HepG2 (cell line): ENCODE results near the gene UAP1L1. TPM values are rescaled to one million over a fixed set of nuclear protein-coding genes. Genes with fewer than 3 reads are reported as not detected.

ENCODE experiments used
- DMAP1 ChIP-seq: IDR thresholded peaks from 2 replicates; pipeline ENCODE4 v1.6.1; 2016
- FOXK1 ChIP-seq: sonication (generic); formaldehyde crosslinking; IDR thresholded peaks from 2 replicates; pipeline ENCODE4 v1.4.0; 2020; ENCODE audit warnings: low read depth, missing genetic modification reagents, borderline replicate concordance
- GTF2F1 ChIP-seq: fragments of 150-350 bp; IDR thresholded peaks from 2 replicates; pipeline ENCODE4 v1.6.1; 2014; ENCODE audit warnings: low read length
- HDAC1 ChIP-seq: sonication (generic); formaldehyde crosslinking; IDR thresholded peaks from 2 replicates; pipeline ENCODE4 v1.5.1; 2020; ENCODE audit warnings: mild to moderate bottlenecking, missing genetic modification reagents
- KLF9 ChIP-seq: IDR thresholded peaks from 2 replicates; pipeline ENCODE4 v1.6.1; 2016; ENCODE audit warnings: low read depth
- MAFG ChIP-seq: sonication (generic); formaldehyde crosslinking; IDR thresholded peaks from 2 replicates; pipeline ENCODE4 v1.5.1; 2020; ENCODE audit warnings: mild to moderate bottlenecking, missing genetic modification reagents
- MTF1 ChIP-seq: sonication (generic); formaldehyde crosslinking; IDR thresholded peaks from 2 replicates; pipeline ENCODE4 v1.5.0; 2020; ENCODE audit warnings: missing genetic modification reagents
- PHF21A ChIP-seq: sonication (generic); formaldehyde crosslinking; IDR thresholded peaks from 2 replicates; pipeline ENCODE4 v1.5.0; 2020; ENCODE audit warnings: mild to moderate bottlenecking, missing genetic modification reagents
- RELA ChIP-seq: sonication (generic); formaldehyde crosslinking; IDR thresholded peaks from 2 replicates; pipeline ENCODE4 v1.4.0; 2020; ENCODE audit warnings: missing genetic modification reagents
- ZMYM2 ChIP-seq: sonication (generic); formaldehyde crosslinking; IDR thresholded peaks from 2 replicates; pipeline ENCODE4 v1.8.0; 2022; ENCODE audit warnings: mild to moderate bottlenecking, missing genetic modification reagents
- ZNF761 ChIP-seq: sonication (generic); formaldehyde crosslinking; conservative IDR thresholded peaks from 2 replicates; pipeline ENCODE4 v1.4.0; 2020; ENCODE audit warnings: mild to moderate bottlenecking, missing genetic modification reagents
- polyA plus RNA-seq, 8 experiments: library from polyadenylated mRNA; depleted of rRNA in 3 of 8; stranded (reverse) in 7 of 8; unstranded in 1 of 8; fragments of >200 nt; fragmentation: Illumina TruSeq in 4 of 8; extraction: Trizol in 4 of 8; gene quantifications; 2 replicates each; pipeline versions ENCODE4 v1.2.1 to v1.2.3, GENCODE V29; 2011 to 2016; ENCODE audit warnings: low read depth in 4 of 8, missing spikeins in 1 of 8, mixed read lengths in 1 of 8; ENCODE audit not compliant: insufficient read depth in 1 of 8
- total RNA-seq, 5 experiments: library from RNA; depleted of rRNA; stranded (reverse); fragments of >200 nt; fragmentation: Illumina TruSeq; extraction: Trizol; gene quantifications; 2 replicates each; pipeline ENCODE4 v1.2.3, GENCODE V29; 2016; ENCODE audit warnings: low read depth in 1 of 5
- TF ChIP-seq, protein P1 (sequence below): sonication (generic); formaldehyde crosslinking; IDR thresholded peaks from 2 replicates; pipeline ENCODE4 v1.5.1; 2020; ENCODE audit warnings: mild to moderate bottlenecking, missing genetic modification reagents, borderline replicate concordance
- TF ChIP-seq, protein P2 (sequence below): sonication (generic); formaldehyde crosslinking; IDR thresholded peaks from 2 replicates; pipeline ENCODE4 v1.4.0; 2020; ENCODE audit warnings: missing genetic modification reagents, mild to moderate bottlenecking, borderline replicate concordance
- TF ChIP-seq, protein P3 (sequence below), 2 experiments: sonication (generic) in 1 of 2; formaldehyde crosslinking in 1 of 2; IDR thresholded peaks; 2 replicates each; pipeline versions ENCODE4 v1.4.0 to v1.6.1; 2016 to 2020; ENCODE audit warnings: borderline replicate concordance in 1 of 2, low read depth in 1 of 2, mild to moderate bottlenecking in 1 of 2, missing genetic modification reagents in 1 of 2
- TF ChIP-seq, protein P4 (sequence below): sonication (generic); formaldehyde crosslinking; IDR thresholded peaks from 2 replicates; pipeline ENCODE4 v1.5.0; 2020; ENCODE audit warnings: mild to moderate bottlenecking, missing genetic modification reagents
- TF ChIP-seq, protein P5 (sequence below): IDR thresholded peaks from 2 replicates; pipeline ENCODE4 v1.6.1; 2018; ENCODE audit warnings: missing genetic modification reagents
- TF ChIP-seq, protein P6 (sequence below): sonication (generic); formaldehyde crosslinking; IDR thresholded peaks from 2 replicates; pipeline ENCODE4 v1.9.0; 2021; ENCODE audit warnings: missing genetic modification reagents, borderline replicate concordance

Gene UAP1L1
- total and polyA plus RNA-seq, 2 of the 13 experiments (the other 11 are each of a cell fraction or from before 2014, with no cell fraction given) = 5.4 to 6.4 TPM

DNA sequence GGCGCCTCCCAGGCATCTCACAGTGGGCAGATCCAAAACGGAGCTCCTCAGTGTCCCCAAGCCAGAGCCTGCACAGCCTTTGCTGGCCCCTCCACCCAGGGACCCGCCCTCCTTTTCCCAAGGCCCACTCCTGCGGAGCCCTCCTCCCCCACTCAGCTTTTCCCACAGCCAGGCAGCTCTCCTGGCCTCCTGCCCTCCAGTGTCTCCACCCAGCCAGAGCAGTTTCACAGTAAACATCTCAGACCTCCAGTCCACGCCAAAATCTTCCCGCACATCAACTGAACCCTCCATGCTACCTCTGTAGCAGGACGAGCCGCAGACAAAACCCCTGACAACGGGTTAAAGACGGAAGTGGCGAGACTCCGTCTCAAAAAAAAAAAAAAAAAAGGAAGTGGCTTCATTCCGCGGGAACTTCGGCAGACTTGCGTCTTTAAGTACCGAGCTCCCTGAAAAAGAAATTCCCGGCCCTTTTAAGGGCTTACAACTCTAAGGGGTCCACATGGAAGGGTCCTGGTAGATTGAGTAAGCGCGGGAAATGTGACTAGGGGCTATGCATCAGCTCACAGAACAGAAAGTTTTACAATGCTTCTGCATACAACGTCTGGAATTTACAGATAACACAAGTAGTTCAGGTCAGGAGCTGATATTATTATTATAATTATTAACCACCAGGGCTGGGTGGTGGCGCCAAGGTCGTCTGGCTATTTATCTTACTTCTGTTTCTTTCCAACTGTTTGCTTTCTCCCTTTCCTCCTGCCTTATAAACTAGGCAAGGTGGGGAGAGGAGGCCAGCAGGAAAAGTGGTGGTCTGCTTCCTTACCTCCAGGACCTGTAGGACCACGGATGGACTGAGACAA lies 50.2 kb downstream of the UAP1L1 start (continued):
- TF ChIP-seq FOXK1 (no peak), GTF2F1 (no peak), KLF9 (CRISPR knock-in tag) (no peak), HDAC1 (CRISPR knock-in tag) (peak; percentile 50; the same call in 1 of the 2 replicates), ZMYM2 (CRISPR knock-in tag) (no peak), DMAP1 (CRISPR knock-in tag) (no peak), PHF21A (peak; percentile 58; the same call in 1 of the 2 replicates), MAFG (CRISPR knock-in tag) (no peak), ZNF761 (CRISPR knock-in tag) (no peak), RELA (no peak), MTF1 (CRISPR knock-in tag) (no peak)
- TF ChIP-seq, protein P1, sequence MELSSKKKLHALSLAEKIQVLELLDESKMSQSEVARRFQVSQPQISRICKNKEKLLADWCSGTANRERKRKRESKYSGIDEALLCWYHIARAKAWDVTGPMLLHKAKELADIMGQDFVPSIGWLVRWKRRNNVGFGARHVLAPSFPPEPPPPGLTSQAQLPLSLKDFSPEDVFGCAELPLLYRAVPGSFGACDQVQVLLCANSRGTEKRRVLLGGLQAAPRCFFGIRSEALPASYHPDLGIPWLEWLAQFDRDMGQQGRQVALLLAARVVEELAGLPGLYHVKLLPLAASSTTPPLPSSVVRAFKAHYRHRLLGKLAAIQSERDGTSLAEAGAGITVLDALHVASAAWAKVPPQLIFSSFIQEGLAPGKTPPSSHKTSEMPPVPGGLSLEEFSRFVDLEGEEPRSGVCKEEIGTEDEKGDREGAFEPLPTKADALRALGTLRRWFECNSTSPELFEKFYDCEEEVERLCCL (CRISPR knock-in tag) = 0 out of 2 replicates have a peak, but pooled peaks have one; percentile 45
- TF ChIP-seq, protein P2, sequence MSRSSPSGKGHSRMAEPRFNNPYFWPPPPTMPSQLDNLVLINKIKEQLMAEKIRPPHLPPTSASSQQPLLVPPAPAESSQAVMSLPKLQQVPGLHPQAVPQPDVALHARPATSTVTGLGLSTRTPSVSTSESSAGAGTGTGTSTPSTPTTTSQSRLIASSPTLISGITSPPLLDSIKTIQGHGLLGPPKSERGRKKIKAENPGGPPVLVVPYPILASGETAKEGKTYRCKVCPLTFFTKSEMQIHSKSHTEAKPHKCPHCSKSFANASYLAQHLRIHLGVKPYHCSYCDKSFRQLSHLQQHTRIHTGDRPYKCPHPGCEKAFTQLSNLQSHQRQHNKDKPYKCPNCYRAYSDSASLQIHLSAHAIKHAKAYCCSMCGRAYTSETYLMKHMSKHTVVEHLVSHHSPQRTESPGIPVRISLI (CRISPR knock-in tag) = peak; percentile 77
- TF ChIP-seq, protein P3, sequence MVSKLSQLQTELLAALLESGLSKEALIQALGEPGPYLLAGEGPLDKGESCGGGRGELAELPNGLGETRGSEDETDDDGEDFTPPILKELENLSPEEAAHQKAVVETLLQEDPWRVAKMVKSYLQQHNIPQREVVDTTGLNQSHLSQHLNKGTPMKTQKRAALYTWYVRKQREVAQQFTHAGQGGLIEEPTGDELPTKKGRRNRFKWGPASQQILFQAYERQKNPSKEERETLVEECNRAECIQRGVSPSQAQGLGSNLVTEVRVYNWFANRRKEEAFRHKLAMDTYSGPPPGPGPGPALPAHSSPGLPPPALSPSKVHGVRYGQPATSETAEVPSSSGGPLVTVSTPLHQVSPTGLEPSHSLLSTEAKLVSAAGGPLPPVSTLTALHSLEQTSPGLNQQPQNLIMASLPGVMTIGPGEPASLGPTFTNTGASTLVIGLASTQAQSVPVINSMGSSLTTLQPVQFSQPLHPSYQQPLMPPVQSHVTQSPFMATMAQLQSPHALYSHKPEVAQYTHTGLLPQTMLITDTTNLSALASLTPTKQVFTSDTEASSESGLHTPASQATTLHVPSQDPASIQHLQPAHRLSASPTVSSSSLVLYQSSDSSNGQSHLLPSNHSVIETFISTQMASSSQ (IDR thresholded peaks at IDR 0.05; ENCODE audit: low read depth) = 0 out of 2 replicates have a peak, but pooled peaks have one; percentile 34
- TF ChIP-seq, protein P3 (CRISPR knock-in tag; IDR thresholded peaks at IDR 0.05; ENCODE audit: borderline replicate concordance) = no peak
- TF ChIP-seq, protein P4, sequence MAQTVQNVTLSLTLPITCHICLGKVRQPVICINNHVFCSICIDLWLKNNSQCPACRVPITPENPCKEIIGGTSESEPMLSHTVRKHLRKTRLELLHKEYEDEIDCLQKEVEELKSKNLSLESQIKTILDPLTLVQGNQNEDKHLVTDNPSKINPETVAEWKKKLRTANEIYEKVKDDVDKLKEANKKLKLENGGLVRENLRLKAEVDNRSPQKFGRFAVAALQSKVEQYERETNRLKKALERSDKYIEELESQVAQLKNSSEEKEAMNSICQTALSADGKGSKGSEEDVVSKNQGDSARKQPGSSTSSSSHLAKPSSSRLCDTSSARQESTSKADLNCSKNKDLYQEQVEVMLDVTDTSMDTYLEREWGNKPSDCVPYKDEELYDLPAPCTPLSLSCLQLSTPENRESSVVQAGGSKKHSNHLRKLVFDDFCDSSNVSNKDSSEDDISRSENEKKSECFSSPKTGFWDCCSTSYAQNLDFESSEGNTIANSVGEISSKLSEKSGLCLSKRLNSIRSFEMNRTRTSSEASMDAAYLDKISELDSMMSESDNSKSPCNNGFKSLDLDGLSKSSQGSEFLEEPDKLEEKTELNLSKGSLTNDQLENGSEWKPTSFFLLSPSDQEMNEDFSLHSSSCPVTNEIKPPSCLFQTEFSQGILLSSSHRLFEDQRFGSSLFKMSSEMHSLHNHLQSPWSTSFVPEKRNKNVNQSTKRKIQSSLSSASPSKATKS (CRISPR knock-in tag) = no peak
- TF ChIP-seq, protein P5, sequence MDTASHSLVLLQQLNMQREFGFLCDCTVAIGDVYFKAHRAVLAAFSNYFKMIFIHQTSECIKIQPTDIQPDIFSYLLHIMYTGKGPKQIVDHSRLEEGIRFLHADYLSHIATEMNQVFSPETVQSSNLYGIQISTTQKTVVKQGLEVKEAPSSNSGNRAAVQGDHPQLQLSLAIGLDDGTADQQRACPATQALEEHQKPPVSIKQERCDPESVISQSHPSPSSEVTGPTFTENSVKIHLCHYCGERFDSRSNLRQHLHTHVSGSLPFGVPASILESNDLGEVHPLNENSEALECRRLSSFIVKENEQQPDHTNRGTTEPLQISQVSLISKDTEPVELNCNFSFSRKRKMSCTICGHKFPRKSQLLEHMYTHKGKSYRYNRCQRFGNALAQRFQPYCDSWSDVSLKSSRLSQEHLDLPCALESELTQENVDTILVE = no peak
- TF ChIP-seq, protein P6, sequence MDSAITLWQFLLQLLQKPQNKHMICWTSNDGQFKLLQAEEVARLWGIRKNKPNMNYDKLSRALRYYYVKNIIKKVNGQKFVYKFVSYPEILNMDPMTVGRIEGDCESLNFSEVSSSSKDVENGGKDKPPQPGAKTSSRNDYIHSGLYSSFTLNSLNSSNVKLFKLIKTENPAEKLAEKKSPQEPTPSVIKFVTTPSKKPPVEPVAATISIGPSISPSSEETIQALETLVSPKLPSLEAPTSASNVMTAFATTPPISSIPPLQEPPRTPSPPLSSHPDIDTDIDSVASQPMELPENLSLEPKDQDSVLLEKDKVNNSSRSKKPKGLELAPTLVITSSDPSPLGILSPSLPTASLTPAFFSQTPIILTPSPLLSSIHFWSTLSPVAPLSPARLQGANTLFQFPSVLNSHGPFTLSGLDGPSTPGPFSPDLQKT = no peak
